Omental fat pad (tissue), 4 donors: ENCODE data around the gene KCNG2. TPM values are rescaled to one million over a fixed set of nuclear protein-coding genes. Genes with fewer than 3 reads are reported as not detected.
"Not testable (repeated sequence)": the region's sequence is repeated elsewhere in the genome, so short reads cannot be mapped to it uniquely, and the experiment has no call there.

Source experiments
- ATAC-seq: fragments of 150-250 bp; one replicate; pipeline ENCODE4 v1.9.1; 2016; ENCODE audit warnings: mild to moderate bottlenecking, moderate library complexity; ENCODE audit not compliant: low FRiP score
- DNase-seq: peaks from one replicate; pipeline ENCODE4 v3.0.0-alpha.2; 2019; ENCODE audit warnings: low spot score
- CTCF ChIP-seq, 3 donors: fragments of 450-650 bp; IDR thresholded peaks; one replicate each; pipeline ENCODE4 v1.5.1; 2016 to 2017; ENCODE audit warnings: antibody characterized with exemption in 3 of 3, mild to moderate bottlenecking in 3 of 3, moderate library complexity in 2 of 3
- total RNA-seq, 4 donors: library from RNA; depleted of rRNA; stranded (reverse); fragments of >200 nt; gene quantifications; one replicate each; pipeline ENCODE4 v1.1.0, GENCODE V29; 2016

KCNG2 gene
- total RNA-seq = 1 to 10 TPM in 1 of 4 donors, under 1 TPM in 2, not detected in 1; 0.75 to 2.4 (median 0.96) TPM

- DNase-seq (no peak), ATAC-seq (no peak)
- TF ChIP-seq CTCF (IDR thresholded peaks at IDR 0.05) = no peak
These were observed at the start of gene KCNG2 for GRCh38 chr18:79797518-79798345. Gene KCNG2, plus strand, starts transcription at chr18:79797938. Its CDS starts 65,730 bp downstream, at chr18:79863668.

- no peak for ATAC-seq
- no peak for DNase-seq
- TF ChIP-seq CTCF (IDR thresholded peaks at IDR 0.05) = no peak
These were observed 49.2 kb upstream of the KCNG2 start for GRCh38 chr18:79748321-79749180.

GRCh38 chr18:79749251-79750191 lies 48.2 kb upstream of the KCNG2 start:
- ATAC-seq (peak; percentile 48), DNase-seq (no peak)
- no peak for TF ChIP-seq CTCF (IDR thresholded peaks at IDR 0.05)

- no peak for ATAC-seq
These were observed 46.7 kb upstream of the KCNG2 start for GRCh38 chr18:79750980-79751571.

GRCh38 chr18:79751918-79752578 lies 45.7 kb upstream of the KCNG2 start:
- not testable (repeated sequence) for DNase-seq, ATAC-seq

More at GRCh38 chr18:79750980-79751571, 46.7 kb upstream of the KCNG2 start:
- peak; percentile 11 for DNase-seq
- no peak for TF ChIP-seq CTCF (IDR thresholded peaks at IDR 0.05)

- ATAC-seq, DNase-seq: not testable (repeated sequence)
These were observed 44.8 kb upstream of the KCNG2 start for GRCh38 chr18:79752946-79753345.

GRCh38 chr18:79753391-79753851 lies 44.3 kb upstream of the KCNG2 start:
- DNase-seq (no peak), ATAC-seq (no peak)
- TF ChIP-seq CTCF (IDR thresholded peaks at IDR 0.05) = no peak
